Fibroblast of lung (primary cell): Measurements from ENCODE around the gene GPM6B. TPM values are rescaled to one million over a fixed set of nuclear protein-coding genes. Genes with fewer than 3 reads are reported as not detected.

Experiments used
- DNase-seq, 2 donors: peaks; one replicate each; pipeline versions ENCODE4 v3.0.0 to v3.0.0-alpha.2; 2010; ENCODE audit warnings: low read depth in 2 of 2
- H2AFZ ChIP-seq: 2 replicates; pipeline ENCODE4 v1.5.1; 2012; ENCODE audit warnings: low read length, control low read depth, inconsistent platforms
- H3K27ac ChIP-seq: 2 replicates; pipeline ENCODE4 v1.5.1; 2011; ENCODE audit warnings: low read length, control low read depth; ENCODE audit not compliant: insufficient read depth
- H3K27me3 ChIP-seq: 2 replicates; pipeline ENCODE4 v1.5.1; 2011; ENCODE audit warnings: mild to moderate bottlenecking, low read length; ENCODE audit not compliant: control insufficient read depth, insufficient read depth
- H3K36me3 ChIP-seq: 2 replicates; pipeline ENCODE4 v1.5.1; 2011; ENCODE audit warnings: low read length; ENCODE audit not compliant: control insufficient read depth, insufficient read depth
- H3K4me1 ChIP-seq: 2 replicates; pipeline ENCODE4 v1.5.1; 2011; ENCODE audit warnings: low read length; ENCODE audit not compliant: control insufficient read depth, insufficient read depth; ENCODE audit errors: extremely low read depth
- H3K4me2 ChIP-seq: 2 replicates; pipeline ENCODE4 v1.5.1; 2011; ENCODE audit warnings: low read length, control low read depth; ENCODE audit not compliant: insufficient read depth; ENCODE audit errors: extremely low read depth
- H3K4me3 ChIP-seq, 4 experiments: fragments of 200-600 bp in 1 of 4; sonication (generic) in 1 of 4; replicated peaks in 1 of 4; 2 replicates each; pipeline ENCODE4 v1.5.1; 2011 to 2016; ENCODE audit warnings: low read length in 4 of 4, low read depth in 3 of 4, mild to moderate bottlenecking in 3 of 4, control low read depth in 2 of 4, inconsistent platforms in 1 of 4, mixed read lengths in 1 of 4; ENCODE audit not compliant: insufficient read depth in 1 of 4; ENCODE audit errors: control extremely low read depth in 1 of 4
- H3K79me2 ChIP-seq: 2 replicates; pipeline ENCODE4 v1.5.1; 2012; ENCODE audit warnings: mild to moderate bottlenecking, low read length, inconsistent platforms; ENCODE audit not compliant: control insufficient read depth, insufficient read depth
- H3K9ac ChIP-seq: 2 replicates; pipeline ENCODE4 v1.5.1; 2011; ENCODE audit warnings: mild to moderate bottlenecking, low read length, control low read depth; ENCODE audit not compliant: insufficient read depth
- H3K9me3 ChIP-seq: 2 replicates; pipeline ENCODE4 v1.5.1; 2012; ENCODE audit warnings: low read depth, low read length; ENCODE audit not compliant: control insufficient read depth, insufficient read depth
- H4K20me1 ChIP-seq: 2 replicates; pipeline ENCODE4 v1.5.1; 2011; ENCODE audit warnings: low read length; ENCODE audit not compliant: control insufficient read depth, insufficient read depth; ENCODE audit errors: extremely low read depth
- EZH2 ChIP-seq: IDR thresholded peaks from 2 replicates; pipeline ENCODE4 v1.5.1; 2012; ENCODE audit warnings: low read length, control low read depth, mild to moderate bottlenecking; ENCODE audit errors: missing control alignments
- polyA plus RNA-seq, 2 donors: library from polyadenylated mRNA; depleted of rRNA in 1 of 2; stranded (reverse) in 1 of 2; unstranded in 1 of 2; fragments of >200 nt; gene quantifications; 2 replicates each; pipeline ENCODE4 v1.2.1, GENCODE V29; 2011 to 2012; ENCODE audit warnings: missing spikeins in 1 of 2
- total RNA-seq: library from RNA; depleted of rRNA; stranded (reverse); fragments of >200 nt; gene quantifications from 2 replicates; pipeline ENCODE4 v1.2.1, GENCODE V29; 2014
- TF ChIP-seq, protein P1 (sequence below), 2 donors: IDR thresholded peaks in 1 of 2; conservative IDR thresholded peaks in 1 of 2; 1 replicate in 1 of 2; 2 replicates in 1 of 2; pipeline ENCODE4 v1.5.1; 2011 to 2012; ENCODE audit warnings: low read length in 2 of 2, control low read depth in 1 of 2, inconsistent platforms in 1 of 2, low read depth in 1 of 2, mild to moderate bottlenecking in 1 of 2

The GPM6B gene
- total and polyA plus RNA-seq, 2 donors (not counting 1 experiment from before 2014, with no cell fraction given) = 0.99 to 5.2 TPM

DNA sequence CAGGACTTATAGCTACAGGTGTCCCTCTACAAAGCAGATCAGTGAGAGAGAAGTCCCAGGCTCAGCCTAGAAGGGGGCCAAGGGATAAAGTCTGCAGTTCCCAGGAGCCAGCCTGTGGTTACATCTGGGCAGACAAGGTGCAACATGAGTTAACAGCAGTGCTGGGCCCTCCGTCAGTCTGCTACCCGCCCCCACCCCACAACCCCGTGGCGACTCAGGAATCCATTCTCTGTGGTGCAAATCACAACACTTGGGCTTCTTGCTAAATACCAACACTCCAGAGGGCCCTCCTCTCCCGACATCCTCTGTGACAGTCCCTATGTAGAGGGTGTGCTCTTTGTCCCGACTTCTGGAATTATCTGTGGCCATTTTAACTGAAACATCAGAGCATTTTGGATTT lies 13.8 kb downstream of the GPM6B start:
- DNase-seq = no peak
- Histone ChIP-seq H3K27ac (no peak overlapping the region), H3K4me3 (no peak overlapping the region), H3K9me3 (no peaks in the 10 kb centered on the region), H3K4me1 (no peaks in the 10 kb centered on the region), H2AFZ (no peak overlapping the region), H3K27me3 (no peaks in the 10 kb centered on the region), H3K36me3 (no peaks in the 10 kb centered on the region), H3K9ac (no peak overlapping the region), H3K79me2 (no peaks in the 10 kb centered on the region), H3K4me2 (no peak overlapping the region), H4K20me1 (no peaks in the 10 kb centered on the region)
- TF ChIP-seq, protein P1, sequence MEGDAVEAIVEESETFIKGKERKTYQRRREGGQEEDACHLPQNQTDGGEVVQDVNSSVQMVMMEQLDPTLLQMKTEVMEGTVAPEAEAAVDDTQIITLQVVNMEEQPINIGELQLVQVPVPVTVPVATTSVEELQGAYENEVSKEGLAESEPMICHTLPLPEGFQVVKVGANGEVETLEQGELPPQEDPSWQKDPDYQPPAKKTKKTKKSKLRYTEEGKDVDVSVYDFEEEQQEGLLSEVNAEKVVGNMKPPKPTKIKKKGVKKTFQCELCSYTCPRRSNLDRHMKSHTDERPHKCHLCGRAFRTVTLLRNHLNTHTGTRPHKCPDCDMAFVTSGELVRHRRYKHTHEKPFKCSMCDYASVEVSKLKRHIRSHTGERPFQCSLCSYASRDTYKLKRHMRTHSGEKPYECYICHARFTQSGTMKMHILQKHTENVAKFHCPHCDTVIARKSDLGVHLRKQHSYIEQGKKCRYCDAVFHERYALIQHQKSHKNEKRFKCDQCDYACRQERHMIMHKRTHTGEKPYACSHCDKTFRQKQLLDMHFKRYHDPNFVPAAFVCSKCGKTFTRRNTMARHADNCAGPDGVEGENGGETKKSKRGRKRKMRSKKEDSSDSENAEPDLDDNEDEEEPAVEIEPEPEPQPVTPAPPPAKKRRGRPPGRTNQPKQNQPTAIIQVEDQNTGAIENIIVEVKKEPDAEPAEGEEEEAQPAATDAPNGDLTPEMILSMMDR (conservative IDR thresholded peaks at IDR 0.05 in 1 of 2, IDR thresholded peaks at IDR 0.05 in 1 of 2; ENCODE audit: low read depth in 1 of 2, low read length in 2 of 2) = no peak
- no peak for TF ChIP-seq EZH2

DNA sequence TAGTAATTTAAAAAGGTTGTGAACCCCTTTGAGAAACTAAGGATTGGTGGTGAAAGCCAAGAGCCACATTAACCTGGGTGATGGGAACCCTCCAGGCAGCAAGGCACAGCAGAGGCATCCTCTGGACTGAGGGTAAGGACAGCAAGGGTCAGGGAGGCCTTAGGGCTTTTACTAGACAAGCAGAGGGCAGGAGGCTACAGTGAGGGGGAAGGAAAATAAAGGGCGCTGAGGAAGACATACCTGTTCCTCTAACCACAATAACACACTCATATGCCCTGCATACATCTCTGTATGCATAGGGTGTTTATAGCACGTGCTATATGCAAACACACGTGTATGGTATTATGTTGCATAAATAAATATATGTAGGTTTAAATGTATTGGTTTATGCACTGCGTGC lies 18.7 kb downstream of the GPM6B start:
- no peak overlapping the region for H3K27ac ChIP-seq
- no peak overlapping the region for H3K4me3 ChIP-seq
- no peak overlapping the region for H2AFZ ChIP-seq
- no peaks in the 10 kb centered on the region for H3K27me3 ChIP-seq
- no peaks in the 10 kb centered on the region for H3K36me3 ChIP-seq
- no peak for TF ChIP-seq EZH2
- TF ChIP-seq, protein P1 (conservative IDR thresholded peaks at IDR 0.05 in 1 of 2, IDR thresholded peaks at IDR 0.05 in 1 of 2; ENCODE audit: low read depth in 1 of 2, low read length in 2 of 2) = no peak
- H3K9ac ChIP-seq = no peak overlapping the region
- no peak for DNase-seq
- H3K9me3 ChIP-seq = no peaks in the 10 kb centered on the region
- H4K20me1 ChIP-seq = no peaks in the 10 kb centered on the region
- no peak overlapping the region for H3K4me2 ChIP-seq
- H3K4me1 ChIP-seq = no peaks in the 10 kb centered on the region
- no peaks in the 10 kb centered on the region for H3K79me2 ChIP-seq

DNA sequence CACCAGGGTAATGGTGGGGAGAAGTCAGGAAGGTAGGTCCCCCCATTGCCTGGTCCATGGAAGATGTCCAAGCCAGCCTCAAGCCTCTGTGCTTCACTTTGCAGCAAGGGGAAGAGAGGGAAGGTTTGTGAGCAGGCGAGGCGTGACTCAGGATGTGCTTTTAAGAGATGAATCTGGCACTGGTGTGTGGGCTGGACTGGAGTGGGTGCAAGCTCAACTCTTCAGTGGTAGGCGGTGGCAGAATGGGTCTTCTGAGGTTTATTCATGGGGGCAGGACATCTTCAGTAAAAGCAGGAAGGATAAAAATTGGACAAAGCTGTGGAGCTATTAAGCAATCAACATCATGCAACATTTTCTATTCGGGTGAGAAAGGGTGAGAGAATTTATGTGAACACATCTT lies 19.4 kb downstream of the GPM6B start:
- DNase-seq = no peak

More for the DNA sequence above, 19.4 kb downstream of the GPM6B start:
- Histone ChIP-seq H3K27me3 (no peaks in the 10 kb centered on the region), H3K9me3 (no peaks in the 10 kb centered on the region), H4K20me1 (no peaks in the 10 kb centered on the region), H3K9ac (no peak overlapping the region), H3K36me3 (no peaks in the 10 kb centered on the region), H3K27ac (no peak overlapping the region), H3K4me2 (no peak overlapping the region), H3K4me3 (no peak overlapping the region), H3K79me2 (no peaks in the 10 kb centered on the region), H3K4me1 (no peaks in the 10 kb centered on the region), H2AFZ (no peak overlapping the region)
- TF ChIP-seq, protein P1 (conservative IDR thresholded peaks at IDR 0.05 in 1 of 2, IDR thresholded peaks at IDR 0.05 in 1 of 2; ENCODE audit: low read depth in 1 of 2, low read length in 2 of 2) = no peak
- TF ChIP-seq EZH2 = no peak
